RPMI8226 (cell line): ENCODE results near the gene HPCAL1.

Experiments
- DNase-seq: peaks from one replicate; pipeline ENCODE4 v3.0.0-alpha.2; 2015

The HPCAL1 gene

DNA sequence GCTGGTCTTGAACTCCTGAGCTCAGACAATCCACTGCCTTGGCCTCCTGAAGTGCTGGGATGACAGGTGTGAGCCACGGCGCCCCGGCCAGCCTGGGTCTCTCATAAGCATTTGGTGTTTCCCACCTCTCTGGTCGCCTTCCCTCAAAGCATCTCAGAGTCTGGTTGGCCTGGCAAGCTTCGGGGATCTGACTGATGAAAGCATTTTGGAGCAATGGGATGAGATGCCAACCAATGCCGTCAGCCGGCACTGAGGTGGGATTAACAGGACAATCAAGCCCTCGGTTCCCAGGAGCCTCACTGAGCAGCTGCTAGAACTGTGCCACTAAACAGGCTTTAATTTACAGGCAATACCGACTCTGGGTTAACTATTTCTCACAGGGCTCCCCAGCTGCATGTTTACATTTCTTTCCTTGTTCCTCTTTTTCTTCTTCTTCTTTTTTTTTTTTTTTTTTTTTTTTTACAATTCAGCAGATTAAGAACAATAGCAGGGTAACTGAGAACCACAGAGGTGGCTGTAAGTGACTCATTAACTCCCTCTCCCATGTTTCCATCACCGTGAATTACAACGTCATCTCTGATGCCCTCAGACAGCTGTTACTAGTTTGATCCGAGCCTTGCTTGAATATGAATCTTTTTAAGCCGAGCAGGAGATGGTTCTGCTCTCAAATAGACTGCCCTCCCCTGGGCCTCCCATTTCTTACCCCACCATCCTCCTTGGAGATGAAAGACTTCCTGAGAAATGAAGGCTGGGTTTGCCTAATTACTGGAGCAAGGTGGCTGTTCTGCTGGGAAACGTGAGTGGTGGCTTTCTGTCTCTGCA lies 107.5 kb downstream of the HPCAL1 start:
- DNase-seq = peak; percentile 91

DNA sequence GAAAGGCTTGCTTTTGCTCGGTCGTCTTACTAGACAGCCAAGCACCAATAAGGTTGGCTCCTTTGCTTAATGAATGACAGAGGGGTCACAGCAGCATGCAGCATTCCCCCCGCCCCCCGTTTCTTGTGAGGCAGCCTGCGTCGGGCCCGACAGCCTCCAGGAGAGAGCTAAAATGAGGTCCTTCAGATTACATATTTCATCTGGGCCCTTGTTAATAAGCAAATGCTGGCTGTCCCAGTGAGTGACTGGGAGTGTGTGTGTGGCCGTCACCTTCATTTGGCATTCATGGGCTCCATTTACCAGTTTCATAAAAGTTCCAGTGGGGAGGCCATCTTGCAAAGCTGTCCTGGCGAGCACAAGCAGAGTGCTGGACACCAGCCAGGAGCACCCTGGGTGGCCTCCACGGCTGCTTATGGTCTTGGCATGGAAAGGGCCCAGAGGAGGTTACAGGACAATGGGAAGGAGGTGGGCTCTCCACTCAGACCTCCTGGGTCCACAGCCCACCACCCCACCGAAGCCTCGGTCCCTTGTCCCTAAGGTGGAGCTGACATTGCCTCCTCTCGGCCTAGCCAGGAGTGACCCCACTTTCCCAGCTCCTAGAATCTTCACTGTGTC lies 108.2 kb downstream of the HPCAL1 start:
- DNase-seq = peak; percentile 66

DNA sequence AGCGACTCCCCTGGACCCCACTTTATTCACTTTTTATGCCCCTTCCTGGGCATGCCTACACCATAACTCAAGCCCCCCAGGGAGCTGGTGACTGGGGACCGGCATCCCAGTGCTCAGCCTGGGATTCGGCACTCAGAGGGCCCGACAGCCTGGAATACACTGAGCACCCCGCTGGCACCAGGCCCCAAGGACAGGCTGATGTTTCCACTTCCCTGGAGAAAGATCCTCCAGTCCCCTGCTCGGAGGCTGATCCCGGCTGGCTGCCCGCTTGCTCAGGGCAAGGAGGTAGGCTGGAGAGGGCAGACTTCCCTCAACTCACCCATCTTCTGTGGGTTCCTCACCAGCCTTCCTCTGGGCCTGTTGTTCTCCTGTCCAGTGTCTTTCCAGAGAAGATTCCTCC lies 108.9 kb downstream of the HPCAL1 start:
- no peak for DNase-seq

DNA sequence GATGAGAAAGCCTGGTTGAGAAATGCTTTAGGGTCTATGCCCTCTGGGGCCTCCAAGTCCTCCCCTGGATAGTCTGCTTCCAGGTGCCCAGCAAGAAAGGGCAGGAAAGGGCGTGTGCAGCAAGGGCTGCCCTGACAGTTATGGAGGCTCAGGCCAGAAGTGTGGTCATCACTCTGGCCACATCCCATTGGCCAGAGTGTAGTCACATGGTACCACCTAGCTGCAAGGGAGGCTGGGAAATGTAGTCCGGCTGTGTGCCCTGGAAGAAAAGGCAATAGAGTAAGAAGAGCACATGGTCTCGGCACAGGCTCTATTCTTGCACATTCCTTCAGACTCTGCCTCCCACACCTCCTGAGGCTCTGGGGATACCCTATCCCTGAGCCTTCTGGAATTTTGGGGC lies 109.7 kb downstream of the HPCAL1 start:
- DNase-seq = peak; percentile 56

DNA sequence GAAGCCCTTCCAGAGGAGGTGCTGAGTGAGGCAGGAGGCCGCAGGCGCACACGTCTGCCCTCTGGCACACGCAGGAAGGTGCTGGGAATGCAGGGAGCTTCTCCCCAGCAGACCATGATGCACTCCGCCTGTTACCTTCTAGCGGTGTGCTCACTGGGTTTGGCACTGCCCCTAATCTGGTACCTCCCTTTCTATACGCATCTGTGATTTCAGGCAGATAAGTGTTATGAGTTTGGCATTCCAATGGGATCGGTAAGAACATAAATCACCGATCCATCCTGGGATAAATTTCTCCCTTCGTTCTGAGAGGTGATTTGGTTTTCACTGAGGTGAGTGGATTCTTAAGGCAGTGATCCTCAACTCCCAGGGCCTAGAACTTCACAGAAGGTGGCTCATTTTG lies 110.8 kb downstream of the HPCAL1 start:
- DNase-seq = no peak

DNA sequence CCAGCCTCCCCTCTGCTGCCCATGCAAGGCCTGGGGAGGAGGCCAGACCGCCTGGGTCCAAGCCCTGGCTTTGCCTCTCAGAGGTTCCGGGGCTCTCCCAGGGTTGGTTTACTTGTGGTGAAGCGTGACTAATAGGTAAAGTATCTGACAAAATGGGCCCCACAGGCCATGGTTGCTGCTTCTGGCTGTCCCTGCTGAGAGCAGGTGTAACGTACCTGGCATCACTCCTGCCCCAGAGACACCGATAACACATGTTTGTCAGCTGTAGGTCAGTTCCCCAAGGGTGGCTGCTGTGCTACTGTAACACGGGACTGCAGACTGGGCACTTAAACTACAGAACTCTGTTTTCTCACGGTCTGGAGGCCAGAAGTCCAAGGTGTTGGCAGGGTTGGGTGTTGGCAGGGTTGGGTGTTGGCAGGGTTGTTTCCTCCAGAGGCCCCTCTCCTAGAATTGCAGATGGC lies 111.3 kb downstream of the HPCAL1 start:
- DNase-seq = peak; percentile 72

DNA sequence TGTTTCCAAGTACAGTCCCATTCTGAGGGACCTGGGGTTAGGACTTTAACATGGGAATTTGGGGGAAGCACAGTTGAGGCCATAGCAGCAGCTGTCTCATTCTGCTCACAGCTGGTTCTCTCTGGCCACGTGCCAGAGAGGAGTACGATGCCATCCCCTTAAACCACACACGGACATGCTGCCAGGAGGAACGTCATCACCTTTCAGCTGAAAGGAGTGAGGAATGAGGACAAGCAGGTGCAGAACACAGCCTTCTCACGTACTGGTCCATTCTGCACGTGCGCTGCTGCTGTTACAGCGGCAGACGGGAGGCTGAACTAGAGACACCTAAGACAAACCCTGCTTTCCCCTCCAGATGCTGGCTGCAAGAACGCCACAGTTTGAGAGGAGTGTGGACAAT lies 111.9 kb downstream of the HPCAL1 start:
- DNase-seq = peak; percentile 95

DNA sequence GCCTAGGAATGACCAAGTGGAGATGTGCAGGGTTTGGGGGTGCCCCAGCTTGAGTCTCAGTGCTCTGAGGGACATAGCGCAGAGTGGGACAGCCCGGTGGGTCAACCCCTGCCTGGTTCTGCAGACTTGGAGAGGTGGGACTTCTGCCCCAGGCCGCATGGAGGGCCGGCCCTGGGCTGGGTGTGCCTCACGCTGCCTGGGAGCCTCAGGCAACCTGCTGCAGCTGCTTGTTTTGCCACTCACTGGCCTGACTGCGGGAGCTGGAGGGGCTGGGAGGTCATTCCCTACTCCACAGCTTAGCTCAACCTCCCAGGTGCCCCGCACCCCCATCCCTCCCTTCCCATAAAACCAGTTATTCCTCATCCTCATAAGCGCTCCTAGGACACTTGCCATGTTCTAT lies 112.3 kb downstream of the HPCAL1 start:
- no peak for DNase-seq

DNA sequence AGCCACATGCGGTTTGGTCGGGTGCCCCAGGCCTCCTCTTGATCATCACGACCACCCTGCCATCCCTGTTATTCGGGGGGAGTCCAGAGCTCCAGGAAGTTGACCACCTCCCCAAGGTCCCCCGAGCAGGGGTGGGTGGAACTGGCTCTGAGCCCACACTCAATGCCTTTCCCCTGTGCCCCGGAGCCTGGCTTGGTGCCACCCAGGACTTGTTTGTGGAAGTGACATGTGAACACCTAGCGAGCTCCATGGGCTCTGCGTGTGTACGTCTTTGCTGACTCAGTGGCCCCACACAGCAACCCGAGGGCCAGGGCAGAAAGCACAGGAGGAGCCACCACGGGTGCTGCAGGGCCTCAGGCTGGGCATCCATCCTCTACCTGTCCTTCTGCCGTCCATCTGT lies 112.9 kb downstream of the HPCAL1 start:
- DNase-seq = no peak

DNA sequence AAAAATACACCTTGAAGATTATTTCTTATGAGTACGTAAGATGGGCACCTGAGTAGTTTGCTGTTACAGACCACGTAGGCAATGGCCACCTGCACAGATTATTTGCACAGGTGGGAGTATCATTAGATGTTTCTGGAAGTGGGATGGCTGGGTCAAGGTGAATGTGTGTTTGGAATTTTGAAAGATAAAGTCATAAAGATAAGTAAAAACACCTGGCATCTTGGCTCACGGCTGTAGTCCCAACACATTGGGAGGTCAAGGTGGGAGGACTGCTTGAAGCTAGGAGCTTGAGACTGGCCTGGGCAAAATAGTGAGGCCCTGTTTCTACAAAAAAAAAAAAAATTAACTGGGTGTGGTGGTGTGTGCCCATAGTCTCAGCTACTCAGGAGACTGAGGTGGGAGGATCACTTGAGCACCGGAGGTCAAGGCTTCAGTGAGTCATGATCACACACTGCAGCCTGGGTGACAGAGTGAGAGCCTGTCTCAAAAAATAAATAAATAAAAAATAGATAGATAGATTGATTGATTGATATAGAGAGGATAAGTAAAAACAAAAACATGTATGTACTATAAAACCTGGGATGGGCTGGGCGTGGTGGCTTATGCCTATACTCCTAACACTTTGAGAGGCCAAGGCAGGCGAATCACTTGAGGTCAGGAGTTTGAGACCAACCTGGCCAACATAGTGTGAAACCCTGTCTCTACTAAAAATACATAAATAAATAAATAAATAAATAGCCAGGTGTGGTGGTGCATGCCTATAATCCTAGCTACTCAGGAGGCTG lies 115.0 kb downstream of the HPCAL1 start:
- no peak for DNase-seq

DNA sequence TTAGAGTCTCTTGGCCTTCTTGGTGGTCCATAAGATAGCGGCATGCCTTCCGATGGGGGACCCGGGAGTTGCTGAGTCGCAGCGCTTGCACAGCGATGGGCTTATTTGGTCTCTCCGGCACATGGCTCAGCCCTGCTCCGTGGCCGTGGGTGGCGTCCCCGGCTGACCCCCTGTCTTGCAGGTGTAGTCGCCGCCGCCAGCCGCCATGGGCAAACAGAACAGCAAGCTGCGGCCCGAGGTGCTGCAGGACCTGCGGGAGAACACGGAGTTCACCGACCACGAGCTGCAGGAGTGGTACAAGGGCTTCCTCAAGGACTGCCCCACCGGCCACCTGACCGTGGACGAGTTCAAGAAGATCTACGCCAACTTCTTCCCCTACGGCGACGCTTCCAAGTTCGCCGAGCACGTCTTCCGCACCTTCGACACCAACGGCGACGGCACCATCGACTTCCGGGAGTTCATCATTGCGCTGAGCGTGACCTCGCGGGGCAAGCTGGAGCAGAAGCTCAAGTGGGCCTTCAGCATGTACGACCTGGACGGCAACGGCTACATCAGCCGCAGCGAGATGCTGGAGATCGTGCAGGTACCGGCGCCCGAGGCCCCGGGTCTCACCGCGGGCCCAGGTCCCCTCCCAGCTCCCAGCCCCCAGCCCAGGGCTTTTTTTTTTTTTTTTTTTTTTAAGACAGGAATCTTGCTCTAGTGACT lies 117.0 kb downstream of the HPCAL1 start:
- DNase-seq = no peak

DNA sequence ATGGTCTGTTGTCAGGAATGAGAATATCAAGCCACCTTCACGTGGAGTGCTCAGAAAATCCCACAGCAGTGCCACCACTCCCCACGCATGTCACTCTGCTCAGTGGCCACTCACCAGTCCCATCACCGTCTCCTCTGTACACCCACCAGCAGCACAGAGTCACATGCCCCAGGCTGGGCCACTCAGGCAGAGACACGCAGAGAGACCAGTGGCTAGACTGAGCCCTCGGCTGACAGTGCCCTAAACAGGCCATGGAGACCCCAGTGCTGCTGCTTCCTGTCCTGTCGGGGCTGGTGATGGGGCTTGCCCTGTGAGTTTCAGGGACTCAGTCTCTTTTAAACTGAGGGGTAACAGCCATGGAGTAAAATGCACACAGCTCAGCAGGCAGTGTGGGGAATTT lies 119.5 kb downstream of the HPCAL1 start:
- no peak for DNase-seq

DNA sequence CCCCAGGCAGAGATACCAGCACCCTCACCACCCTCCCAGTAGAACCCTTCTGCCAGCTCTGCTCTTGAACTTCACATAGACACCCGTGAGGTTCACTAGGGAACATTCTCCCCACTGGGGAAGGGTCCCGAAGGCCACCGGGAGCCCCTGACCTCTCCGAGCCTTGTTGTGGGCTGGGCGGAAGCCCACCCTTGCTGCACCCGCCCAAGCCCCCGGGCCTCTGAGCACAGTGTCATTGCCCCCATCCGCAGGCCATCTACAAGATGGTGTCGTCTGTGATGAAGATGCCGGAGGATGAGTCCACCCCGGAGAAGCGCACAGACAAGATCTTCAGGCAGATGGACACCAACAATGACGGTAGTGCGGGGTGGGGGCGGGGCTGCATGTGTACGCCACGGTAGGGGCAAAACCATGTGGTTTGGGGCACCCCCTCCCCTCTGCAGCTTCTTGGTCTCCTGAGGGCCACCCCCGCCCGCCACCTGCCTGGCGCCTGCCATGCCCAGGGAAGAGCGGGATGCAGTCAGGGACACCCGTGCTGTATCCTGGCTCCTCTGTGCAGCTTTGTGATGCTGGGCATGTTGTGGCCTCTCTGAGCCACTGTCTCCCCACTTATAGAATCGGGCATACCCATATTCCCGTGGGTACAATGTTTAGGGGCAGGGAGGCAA lies 120.2 kb downstream of the HPCAL1 start:
- no peak for DNase-seq

DNA sequence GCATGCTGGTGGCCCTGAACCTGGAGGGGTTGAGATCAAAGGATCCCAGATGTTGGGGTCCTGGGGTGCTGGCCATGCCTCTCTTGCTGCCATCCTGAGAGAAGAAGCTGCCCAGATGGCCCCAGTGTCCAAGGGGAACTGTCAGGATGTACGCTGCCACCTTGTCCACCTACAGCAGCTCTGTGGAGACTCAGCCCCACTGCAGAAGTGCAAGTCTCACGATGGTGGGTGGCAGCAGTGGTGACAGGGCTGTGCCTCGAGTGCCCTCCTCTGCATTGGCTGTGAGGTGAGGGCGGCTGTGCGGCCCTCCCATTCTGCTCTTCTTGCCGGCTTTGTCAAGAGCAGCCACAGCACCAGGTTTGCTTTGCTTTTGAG lies 120.7 kb downstream of the HPCAL1 start:
- DNase-seq = no peak

DNA sequence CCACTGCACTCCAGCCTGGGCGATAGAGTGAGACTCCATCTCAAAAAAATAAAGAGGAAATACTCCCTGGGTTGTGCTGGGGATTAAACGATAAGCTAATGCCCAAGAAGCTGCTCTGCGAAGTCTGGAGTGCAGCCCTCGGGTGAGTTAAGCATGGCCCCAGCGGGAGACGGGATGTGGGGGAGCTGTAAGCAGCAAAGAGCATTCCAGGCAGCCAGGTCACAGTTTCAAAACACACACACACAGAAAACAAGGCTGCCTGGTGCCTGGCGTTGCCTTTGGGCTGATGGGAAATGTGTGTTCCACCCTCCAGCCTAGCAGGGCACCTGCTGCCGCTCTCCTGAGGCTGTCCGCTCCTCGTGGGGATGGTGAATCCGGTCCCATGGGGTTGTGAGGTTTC lies 121.3 kb downstream of the HPCAL1 start:
- DNase-seq = no peak

DNA sequence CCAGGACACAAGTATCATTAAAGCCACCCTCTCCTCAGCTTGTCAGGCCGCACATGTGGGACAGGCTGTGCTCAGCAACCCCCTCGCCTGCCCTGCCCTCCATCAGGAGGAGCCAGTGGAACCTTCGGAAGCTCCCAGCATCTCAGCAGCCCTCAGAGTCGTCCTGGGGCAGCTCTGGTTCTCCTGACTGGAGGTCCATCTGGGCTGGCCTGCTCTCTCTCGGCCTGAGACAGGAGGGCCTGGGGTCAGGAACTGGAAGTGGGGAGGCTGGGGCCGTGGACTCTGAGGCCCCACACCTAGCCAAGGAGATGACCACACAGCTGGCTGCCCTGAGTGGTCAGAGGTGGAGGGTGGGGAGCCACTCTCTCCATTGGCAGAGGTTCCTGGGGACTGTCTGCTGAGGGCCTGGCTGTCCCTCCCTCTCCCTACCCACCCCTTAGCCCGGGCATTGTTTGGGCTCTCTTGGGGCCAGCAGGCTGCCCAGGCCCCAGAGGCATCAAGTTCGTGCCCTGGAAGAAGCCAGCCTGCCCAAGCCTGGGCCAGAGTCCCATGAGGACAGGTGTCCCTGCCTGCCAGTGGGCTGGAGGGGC lies 122.3 kb downstream of the HPCAL1 start:
- no peak for DNase-seq

DNA sequence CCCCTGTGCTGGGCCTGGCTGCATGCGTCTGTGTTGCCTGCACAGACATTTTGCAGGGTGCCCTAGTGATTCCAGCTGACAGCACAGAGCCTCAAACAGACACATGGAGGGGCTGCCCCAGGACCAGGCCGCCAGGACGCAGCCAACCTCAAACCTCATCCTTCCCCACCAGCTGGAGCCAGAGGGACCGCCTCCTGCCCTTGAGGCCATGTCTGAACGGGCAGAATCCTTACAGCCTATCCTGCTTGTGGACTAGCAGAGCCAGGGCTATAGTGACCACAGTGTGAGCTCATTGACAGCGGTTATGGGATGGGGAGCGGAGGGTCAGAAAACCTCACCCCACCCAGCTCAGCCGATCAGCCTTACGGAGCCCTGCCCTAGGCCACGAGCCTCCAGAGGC lies 123.0 kb downstream of the HPCAL1 start:
- no peak for DNase-seq

DNA sequence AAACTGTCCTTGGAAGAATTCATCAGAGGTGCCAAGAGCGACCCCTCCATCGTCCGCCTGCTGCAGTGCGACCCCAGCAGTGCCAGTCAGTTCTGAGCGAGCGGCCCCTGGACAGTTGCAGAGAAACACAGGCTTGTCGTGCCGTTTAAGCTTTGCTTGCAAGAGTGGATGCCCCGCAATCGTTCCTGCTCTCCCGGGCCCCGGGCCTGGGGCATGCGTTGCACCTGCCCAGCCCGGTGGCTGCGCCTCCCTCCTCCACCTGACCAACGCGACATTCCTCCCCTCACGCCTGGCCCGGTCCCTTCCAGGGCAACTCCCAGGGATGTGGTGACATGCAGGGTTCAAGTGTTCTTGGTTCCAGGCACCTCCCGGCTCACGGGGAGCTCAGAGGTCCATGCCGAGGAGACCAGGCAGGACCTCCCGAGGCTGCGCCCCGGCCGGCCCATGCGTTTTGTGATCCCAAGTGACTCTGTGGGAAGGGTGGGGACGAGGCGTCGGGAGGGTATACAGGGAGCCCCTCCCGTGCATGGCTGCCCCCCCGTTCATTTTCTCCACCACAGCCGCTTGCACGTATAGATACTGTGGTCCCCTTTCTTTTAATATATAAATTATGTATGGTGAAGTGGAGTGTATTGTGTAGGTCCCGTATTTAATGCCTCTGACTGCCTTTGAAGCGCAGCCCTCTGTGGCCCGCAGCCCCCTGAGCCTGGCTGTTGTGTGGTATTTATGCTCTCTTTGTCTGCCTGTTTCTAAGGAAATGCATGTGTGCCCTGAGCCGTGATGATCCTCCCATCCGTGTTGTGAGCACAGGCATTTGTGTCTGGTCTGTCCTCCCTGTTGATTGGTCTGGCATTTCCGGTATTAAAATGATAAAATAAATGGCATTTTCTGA lies 124.3 kb downstream of the HPCAL1 start:
- DNase-seq = no peak

DNA sequence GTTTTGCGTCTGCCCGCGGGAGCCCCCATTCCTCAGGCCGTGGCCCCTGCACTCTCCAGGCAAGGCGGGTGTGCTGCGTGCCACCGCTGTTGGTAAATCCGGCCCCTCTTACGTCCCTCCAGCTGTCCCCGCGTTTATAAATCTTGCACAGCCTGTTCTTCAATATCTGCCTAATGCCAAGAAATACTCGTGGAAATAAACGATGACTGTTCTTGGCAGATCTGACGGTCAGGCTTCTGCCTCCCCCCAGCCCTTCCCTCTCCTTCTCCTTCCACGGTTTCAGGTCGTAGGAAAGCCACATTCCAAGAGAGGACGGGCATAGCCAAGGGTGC lies 124.9 kb downstream of the HPCAL1 start:
- no peak for DNase-seq

DNA sequence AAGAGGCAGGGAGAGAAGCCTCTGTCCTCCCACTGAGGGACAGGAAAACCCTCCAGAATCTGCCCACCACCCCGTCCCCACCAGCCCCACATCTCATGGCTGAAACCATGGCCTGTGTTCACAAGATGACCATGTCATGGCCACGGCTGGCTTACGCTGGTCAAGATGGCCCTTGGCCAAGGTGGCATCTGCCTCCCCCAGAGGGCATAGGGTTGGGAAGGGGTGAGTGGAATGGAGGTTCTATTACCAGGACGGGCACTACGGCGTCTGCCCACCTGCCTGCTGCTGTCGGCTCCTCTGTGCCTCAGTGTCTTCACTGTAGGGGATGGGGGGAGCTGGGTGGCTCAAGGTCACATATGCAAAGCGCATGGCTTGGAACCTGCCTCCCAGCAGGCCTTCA lies 125.7 kb downstream of the HPCAL1 start:
- DNase-seq = no peak

DNA sequence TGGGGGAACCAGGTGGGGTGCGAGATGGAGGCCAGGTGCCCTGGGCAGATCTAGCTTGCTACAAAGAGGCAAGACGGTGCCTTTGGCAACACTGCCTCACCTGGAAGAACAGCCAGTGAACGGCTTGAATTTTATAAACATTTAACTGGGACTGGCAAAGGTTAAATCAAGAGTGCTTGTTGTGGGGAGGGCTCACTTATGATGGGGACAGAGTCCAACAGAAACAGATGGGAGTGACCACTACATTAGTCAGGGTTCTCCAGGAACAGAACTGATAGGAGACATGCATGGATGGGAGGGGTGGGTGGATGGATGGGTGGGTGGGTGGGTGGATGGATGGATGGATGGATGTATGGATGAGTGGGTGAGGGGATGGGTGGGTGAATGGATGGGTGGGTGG lies 126.2 kb downstream of the HPCAL1 start:
- DNase-seq = no peak
